RPMI7951 (cell line): ENCODE measurements around the gene WBP2. TPM values are rescaled to one million over a fixed set of nuclear protein-coding genes. Genes with fewer than 3 reads are reported as not detected.
"Not testable (repeated sequence)": the region's sequence is repeated elsewhere in the genome, so short reads cannot be mapped to it uniquely, and the experiment has no call there.

ENCODE experiments used
- DNase-seq: peaks from one replicate; pipeline ENCODE4 v3.0.0-alpha.2; 2012; ENCODE audit warnings: low read depth
- total RNA-seq: library from RNA; depleted of rRNA; stranded (reverse); fragments of >200 nt; shearing (Covaris generic); gene quantifications from 2 replicates; pipeline ENCODE4 v1.2.3, GENCODE V29; 2014

WBP2 gene
- total RNA-seq, 1 experiment from 2014 or later: 24.9 TPM

GRCh38 chr17:75868730-75869281, 13.7 kb upstream of the WBP2 start:
- not testable (repeated sequence) for DNase-seq

DNA sequence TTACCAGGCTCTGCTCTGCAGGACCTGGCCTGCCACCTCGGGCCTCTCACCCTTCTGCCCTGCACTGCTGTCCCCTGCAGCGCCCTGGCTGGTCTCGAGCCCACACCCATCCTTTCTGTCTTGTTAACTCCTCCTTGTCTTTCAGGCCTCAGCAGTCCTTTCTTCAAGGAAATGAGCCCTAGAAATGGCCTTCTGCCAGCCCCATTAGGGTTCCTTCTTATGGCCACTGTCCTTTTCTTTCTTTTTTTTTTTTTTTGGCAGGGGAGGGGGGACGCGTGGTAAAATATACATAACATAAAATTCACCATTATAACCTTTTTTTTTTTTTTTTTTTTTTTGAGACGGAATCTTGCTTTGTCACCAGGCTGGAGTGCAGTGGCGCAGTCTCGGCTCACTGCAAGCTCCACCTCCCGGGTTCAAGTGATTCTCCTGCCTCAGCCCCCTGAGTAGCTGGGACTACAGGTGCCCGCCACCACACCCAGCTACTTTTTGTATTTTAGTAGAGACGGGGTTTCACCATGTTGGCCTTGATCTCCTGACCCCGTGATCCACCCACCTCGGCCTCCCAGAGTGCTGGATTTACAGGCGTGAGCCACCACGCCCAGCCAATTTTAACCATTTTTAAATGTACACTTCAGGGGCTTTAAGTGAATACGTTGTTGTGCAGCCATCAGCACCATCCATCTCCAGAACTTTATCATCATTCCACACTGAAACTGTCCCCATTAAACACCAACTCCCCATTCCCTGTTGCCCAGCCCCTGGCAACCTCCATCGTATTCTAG, 10.5 kb upstream of the WBP2 start:
- DNase-seq: not testable (repeated sequence)

GRCh38 chr17:75864887-75865286, 9.8 kb upstream of the WBP2 start:
- not testable (repeated sequence) for DNase-seq

DNA sequence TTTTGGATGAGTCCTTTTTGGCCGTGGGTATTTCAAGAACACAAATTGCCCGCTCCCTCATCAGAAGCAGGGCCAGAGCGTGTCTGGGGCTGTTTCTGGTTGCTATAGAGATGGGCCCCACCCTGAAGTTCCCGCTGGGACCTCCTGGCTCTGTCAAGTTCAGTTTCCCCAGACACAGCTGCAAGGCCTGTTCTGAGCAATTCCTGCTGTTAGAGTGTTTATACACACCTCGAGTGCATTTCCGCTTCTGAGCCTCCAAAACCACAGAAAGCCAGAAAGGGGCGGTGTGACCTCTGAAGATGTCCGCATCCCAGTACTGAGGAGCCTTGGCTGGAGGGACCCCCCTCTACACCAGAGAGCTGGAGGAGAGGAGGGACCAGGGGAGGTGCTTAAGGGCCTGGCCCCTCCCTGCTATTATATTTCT, 9.3 kb upstream of the WBP2 start:
- no peak for DNase-seq

DNA sequence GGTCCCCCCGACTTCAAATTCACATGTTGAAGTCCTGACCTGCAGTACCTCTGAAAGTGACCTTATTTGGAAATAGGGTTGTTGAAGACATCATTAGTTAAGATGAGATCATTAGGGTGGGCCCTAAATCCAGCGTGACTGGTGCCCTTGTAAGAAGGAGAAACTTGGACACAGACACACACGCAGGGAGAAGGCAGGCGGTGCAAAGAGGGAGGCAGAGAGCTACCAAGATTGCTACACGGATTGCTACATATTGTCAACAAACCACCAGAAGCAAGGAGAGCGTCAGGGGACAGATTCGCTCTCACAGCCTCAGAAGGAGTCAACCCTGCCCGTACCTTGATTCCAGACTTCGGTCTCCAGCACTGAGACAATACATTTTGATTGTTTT, 6.8 kb upstream of the WBP2 start:
- no peak for DNase-seq

- DNase-seq: not testable (repeated sequence)
These were observed 4.2 kb upstream of the WBP2 start for GRCh38 chr17:75859358-75859757.

DNA sequence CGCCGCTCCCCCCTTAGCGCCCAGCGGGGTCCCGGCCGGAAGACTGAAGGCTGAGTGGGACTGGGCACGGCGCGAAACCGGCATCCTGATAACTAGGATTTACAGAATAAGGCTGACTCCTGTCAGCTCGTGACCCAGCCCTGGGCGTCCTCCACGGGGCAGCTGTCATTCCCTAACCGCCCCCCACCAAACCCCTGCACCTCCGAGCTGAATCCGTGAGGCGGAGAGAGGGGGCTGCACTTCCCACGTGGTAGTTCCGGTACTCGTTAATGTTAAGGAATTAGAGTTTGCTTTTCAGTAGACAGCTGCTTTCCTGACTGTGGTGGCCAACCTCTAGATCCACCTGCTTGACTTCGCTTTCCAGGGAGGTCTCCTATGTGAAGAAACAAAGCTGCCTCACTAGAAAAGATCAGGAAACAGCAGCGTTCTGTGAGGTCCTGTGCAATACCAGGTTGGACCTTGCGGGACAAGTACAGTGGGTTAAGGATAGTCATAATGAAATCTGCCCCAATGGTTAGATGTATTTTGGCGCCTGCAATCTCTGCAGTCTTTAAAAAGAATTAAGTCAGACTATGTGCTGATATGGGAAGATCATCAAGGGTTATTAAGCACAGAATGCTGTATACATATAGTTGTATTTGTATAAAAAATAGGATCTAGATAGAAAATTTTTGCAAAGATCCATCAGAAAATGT, 1.1 kb upstream of the WBP2 start:
- no peak for DNase-seq

DNA sequence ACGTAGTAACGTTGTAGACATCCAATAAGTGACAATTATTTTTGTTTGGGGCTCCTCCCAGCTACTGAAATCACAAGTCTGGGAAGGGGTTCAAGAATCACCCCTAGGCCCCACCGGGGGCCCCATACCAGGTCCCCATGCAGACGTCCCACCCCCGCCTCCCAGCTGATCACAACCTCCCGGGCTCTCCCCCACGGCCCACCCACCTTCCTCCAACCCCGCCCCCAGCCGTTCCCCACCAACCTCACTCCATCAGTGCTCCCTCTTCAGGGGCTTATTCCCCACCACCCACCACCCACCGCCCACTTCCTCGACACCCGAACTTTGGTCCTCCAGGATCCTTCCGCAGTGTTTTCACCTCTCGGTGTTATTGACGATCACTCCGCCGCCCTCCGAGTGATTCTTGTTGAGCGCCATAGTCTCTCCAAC, 240 bp downstream of the WBP2 start:
- DNase-seq: no peak

GRCh38 chr17:75854101-75854748, 910 bp downstream of the WBP2 start:
- peak; percentile 73 for DNase-seq

GRCh38 chr17:75853433-75853832, 1.7 kb downstream of the WBP2 start:
- peak; percentile 41 for DNase-seq

- not testable (repeated sequence) for DNase-seq
These were observed 3.5 kb downstream of the WBP2 start for GRCh38 chr17:75851693-75851991.

GRCh38 chr17:75850928-75851692, 4.0 kb downstream of the WBP2 start:
- no peak for DNase-seq

- no peak for DNase-seq
These were observed 5.4 kb downstream of the WBP2 start for GRCh38 chr17:75849724-75850123.

DNA sequence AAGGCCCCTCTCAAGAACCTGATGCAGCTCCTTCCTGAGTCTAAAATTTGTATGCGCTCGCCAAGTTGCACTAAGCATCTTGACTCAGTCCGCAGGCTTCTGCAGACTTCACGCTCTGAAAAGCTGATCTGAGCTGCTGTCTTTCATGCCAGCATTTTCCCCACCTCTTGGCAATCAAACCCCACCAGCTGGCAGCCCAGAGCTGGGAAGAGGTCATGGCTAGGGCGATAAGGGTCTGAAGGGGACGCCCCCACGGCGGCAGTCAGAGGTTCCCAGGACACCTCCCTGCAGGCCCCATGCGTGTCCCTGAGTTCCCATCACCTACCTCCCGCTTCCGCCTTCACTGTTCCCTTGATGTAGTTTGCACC, 5.9 kb downstream of the WBP2 start:
- no peak for DNase-seq

DNA sequence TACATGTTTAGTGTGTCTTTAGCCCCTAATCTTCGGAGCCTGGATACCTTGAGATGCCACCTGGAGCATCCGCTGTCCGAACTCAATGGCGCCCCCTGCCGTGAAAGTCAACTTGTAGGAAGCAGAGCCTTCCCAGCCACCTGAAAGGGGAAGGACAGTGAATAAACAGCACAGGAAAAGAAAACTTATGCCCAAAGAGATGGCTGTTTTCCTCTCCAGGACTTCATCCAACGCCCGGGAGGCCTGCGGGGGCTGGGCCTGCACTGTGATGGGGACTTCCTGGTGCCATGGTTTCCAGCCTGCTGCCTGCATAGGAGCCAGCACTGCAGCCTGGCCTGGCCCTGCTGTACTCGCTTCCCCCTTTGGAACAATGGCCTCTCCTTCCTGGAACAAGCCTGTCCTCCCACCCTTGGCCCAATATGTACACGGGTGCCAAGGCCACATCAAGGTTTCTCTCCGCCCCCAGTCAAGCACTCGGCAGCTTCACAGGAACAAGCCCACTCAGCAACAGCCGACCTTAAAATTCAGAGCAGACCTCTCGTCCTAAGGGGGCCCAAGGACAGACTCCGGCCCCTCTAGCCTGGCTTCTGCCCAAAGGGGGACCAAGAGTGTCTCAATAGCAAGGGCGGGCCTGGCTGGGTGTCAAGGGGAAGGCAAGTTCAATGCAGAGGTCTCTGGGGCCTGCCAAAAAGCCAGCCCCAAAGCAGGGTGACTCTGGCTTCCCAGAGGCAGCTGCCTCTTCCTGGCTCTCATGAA, 6.4 kb downstream of the WBP2 start:
- peak; percentile 28 for DNase-seq

GRCh38 chr17:75847614-75848522, 7.3 kb downstream of the WBP2 start:
- DNase-seq: no peak

- DNase-seq: no peak
These were observed 8.2 kb downstream of the WBP2 start for GRCh38 chr17:75846692-75847613.

DNA sequence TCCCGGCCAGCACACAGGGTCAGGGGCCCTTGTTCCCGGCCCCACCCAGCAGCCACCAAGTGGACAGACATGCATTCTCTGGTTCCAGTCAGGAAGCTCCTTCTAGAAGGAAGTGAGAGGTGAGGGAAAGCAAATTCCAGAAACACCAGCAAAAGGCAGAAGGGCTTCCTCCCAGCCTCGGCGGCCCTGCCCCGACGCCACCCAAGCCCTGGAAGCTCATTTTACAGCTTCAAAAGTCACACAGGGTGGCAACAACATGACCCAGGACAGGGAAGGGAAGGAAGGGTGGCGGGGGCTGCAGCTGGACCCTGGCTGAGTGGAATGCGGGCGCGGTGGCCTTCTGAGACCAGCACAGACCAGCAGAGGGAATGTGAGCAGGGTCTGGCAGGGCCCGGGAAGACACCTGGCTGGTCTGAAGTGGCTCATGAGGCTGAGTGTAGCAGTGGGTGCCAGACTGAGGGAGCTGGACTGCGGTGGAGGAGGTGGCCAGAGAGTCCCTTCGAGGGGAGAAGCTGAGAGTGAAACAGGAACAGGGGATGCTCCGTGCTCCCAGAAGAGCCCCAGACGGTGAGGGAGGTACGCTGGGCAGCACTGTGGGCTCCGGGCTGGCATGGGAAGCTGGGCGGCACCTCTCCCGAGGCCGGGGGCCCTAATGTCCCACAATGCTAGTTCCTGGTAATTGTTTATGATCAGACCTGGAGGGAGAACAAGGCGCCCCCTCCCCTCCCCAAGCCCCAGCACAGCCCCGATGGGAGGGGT, 9.0 kb downstream of the WBP2 start:
- DNase-seq: no peak
